GM10248 (cell line): Measurements from ENCODE around the gene RBMS2.

Source experiments
- CTCF ChIA-PET: fragments of 300-600 bp; sonication (Branson Sonifier 250); formaldehyde crosslinking; extraction: SDS; loops from one replicate; lab custom pipeline; 2021; ENCODE audit warnings: antibody characterized with exemption; lab: Yijun Ruan, JAX
- POLR2A ChIA-PET: fragments of 350-650 bp; sonication (Branson Sonifier 250); formaldehyde crosslinking; extraction: SDS; loops from one replicate; lab custom pipeline; 2020; ENCODE audit warnings: antibody characterized with exemption; lab: Yijun Ruan, JAX
- DNase-seq: peaks from one replicate; pipeline ENCODE4 v3.0.0; 2012; ENCODE audit errors: extremely low spot score
- TF ChIP-seq, protein P1 (sequence below): IDR thresholded peaks from 2 replicates; pipeline ENCODE4 v1.5.1; 2012; ENCODE audit warnings: mild to moderate bottlenecking, low read depth; ENCODE audit errors: extremely low read depth, missing control alignments, control extremely low read depth

Gene RBMS2

DNA sequence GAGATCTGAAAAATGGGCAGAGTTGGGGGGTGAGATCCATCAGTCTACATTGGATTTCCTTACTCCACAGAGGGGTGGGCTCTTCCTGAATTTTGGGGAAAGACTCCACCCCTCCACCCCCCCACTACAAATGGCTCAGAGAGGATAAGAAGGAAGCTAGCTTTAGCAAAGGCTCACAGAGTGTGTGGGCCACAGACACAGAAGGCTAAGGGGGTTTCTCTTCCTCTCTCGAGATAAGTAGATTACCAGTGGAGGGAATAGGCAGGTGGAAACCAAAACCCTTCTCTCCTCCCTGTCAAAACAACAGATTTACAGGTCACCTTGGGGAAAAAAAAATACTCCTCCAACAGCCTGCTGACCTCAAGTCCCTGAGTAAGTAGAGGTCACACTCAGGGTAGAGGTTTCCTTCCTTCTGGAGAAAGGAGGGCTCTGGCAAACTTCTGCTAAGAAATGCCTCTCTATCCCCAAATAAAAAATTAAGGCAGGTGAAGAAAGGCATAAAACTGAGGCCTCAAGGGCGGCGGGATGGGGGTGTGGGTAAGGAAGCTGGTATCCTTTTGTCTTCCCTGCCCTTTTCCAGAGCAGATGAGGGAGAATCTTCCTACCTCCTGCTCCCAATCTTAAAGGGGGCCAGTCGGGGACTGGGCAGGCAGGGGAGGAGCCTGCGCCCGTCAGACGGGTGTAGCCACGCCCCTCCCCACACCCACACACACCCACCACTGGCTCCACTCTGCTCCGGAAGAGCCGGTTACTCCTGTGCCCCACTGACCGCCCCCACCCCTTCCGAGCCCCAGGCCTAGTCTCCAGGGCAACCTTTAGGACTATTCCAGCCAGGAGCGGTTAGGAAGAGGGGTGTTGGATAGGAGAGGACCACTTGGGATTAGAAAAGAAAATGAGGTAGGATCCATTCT, 110.4 kb downstream of the RBMS2 start:
- ChIA-PET CTCF (interaction anchor here (1.5 kb wide), 1 partner anchor 59 kb away, joined by 3 read pairs; no protein-coding TSS in a partner anchor), POLR2A (interaction anchor here (0.8 kb wide), 1 partner anchor 1307 kb away, joined by 4 read pairs; no protein-coding TSS in a partner anchor)
- peak; percentile 73 for DNase-seq
- TF ChIP-seq, protein P1, sequence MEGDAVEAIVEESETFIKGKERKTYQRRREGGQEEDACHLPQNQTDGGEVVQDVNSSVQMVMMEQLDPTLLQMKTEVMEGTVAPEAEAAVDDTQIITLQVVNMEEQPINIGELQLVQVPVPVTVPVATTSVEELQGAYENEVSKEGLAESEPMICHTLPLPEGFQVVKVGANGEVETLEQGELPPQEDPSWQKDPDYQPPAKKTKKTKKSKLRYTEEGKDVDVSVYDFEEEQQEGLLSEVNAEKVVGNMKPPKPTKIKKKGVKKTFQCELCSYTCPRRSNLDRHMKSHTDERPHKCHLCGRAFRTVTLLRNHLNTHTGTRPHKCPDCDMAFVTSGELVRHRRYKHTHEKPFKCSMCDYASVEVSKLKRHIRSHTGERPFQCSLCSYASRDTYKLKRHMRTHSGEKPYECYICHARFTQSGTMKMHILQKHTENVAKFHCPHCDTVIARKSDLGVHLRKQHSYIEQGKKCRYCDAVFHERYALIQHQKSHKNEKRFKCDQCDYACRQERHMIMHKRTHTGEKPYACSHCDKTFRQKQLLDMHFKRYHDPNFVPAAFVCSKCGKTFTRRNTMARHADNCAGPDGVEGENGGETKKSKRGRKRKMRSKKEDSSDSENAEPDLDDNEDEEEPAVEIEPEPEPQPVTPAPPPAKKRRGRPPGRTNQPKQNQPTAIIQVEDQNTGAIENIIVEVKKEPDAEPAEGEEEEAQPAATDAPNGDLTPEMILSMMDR: no peak

DNA sequence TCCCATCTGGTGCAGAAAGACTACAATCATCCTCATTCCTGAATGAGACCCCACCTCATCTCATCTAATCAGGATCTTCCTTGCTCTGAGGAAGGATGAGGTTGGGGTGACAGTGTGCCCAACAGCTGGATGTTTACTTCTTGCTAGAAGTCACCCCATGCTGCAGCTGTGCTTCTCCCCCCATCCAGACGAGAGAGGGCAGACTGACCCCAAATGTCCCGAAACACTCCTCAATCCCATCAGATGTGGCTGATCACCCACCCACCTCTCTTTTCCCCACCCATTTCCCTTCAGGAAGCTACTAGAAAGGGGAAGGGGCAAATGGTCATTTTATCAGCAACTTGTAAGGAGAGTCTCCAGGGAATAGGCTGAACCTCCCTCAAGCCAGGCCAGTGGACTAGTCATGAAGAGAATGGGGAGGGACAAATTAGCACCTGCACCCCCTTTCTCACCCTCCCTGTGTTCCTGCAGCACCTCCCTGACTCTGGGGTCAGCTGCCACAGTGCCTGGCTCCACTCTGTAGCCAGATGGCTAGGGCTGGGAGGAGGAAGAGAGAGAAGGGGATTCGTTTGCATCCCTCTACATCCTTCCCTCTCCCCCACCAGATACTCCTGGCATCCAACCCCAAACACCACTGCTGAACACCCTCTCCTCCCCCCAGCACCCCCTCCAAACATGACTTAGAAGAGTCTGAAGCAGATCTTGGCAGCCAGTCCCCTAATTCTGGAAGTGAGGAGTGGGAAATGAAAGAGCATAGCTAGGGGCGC, 111.3 kb downstream of the RBMS2 start:
- ChIA-PET POLR2A (no interaction called here), CTCF (interaction anchor here (1.1 to 4.2 kb wide), 4 partner anchors 8 to 478 kb away, joined by 3 to 44 read pairs (median 3); partner anchors contain the start of gene STAT6)
- DNase-seq: no peak
- TF ChIP-seq, protein P1: no peak

- ChIA-PET CTCF (interaction anchor here (1.1 to 4.2 kb wide), 5 partner anchors 8 to 478 kb away, joined by 3 to 44 read pairs (median 3); partner anchors contain the start of gene STAT6), POLR2A (interaction anchor here (1.5 kb wide), 1 partner anchor 12 kb away, joined by 3 read pairs; the partner anchor contains the start of gene ATP5F1B)
- DNase-seq: no peak
- TF ChIP-seq, protein P1: no peak
Measured at GRCh38 chr12:56633468-56634241, 112.0 kb downstream of the RBMS2 start.

- ChIA-PET CTCF (interaction anchor here (1.1 to 4.2 kb wide), 6 partner anchors 7 to 477 kb away, joined by 3 to 44 read pairs (median 9); partner anchors contain the start of gene STAT6), POLR2A (interaction anchor here (1.1 to 1.5 kb wide), 2 partner anchors 11 to 274 kb away, joined by 3 read pairs; partner anchors contain the start of genes ATP5F1B and STAT2)
- DNase-seq: no peak
- TF ChIP-seq, protein P1: no peak
Measured at GRCh38 chr12:56634242-56634836, 112.7 kb downstream of the RBMS2 start.

DNA sequence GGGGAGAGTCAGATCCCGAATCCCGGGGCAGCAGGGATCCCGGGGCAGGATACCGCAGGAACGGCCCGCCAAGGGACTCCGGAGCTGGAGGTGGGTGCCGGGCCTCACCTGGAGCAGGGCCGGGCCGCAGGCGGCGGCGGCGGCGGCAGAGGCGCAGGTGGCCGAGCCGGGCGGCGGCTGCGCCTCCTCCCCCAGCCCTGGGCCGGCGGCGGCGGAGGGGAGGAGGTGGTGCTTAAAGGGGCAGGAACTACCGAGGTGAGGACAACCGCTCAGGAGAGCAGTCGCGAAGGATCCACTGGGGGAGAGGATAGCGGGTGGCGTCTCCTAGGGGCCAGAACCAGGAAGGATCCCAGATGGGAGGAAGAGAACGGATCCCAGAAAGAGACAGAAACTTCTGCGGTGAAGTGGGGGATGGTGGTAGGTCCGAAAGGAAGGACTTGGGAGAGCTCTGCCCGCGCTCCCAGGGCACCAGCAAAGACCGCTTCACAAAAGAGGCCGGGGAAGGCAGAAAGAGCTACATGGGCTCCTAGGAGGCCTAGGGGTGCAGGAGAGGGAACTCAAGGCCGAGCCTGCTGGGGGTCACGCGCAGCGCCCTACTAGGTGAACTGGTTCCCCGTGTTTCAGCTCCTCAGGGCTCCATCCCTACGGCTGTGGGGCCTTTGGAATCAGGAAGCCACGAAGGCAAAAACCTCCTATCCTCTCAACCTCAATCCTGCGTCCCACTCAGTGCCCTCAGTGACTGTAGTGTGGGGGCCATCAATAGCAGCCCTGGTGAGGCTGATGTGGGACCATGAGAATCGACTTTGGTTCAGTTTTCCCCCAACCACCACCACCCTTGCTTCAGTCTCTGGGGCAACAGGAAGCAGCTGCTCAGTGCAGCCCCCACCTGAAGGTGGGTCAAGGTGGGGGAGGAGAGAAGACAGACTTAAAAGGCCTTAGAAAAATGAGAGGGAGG, 113.5 kb downstream of the RBMS2 start:
- POLR2A ChIA-PET: interaction anchor here (0.5 to 2.0 kb wide), 7 partner anchors 10 to 465 kb away, joined by 3 to 29 read pairs (median 4); partner anchors contain the start of genes ATP5F1B and STAT2
- TF ChIP-seq, protein P1: peak; percentile 45
- peak; percentile 79 for DNase-seq
- CTCF ChIA-PET: interaction anchor here (1.2 to 4.3 kb wide), 12 partner anchors 12 to 477 kb away, joined by 4 to 49 read pairs (median 12); partner anchors contain the start of genes ATP5F1B and STAT6
